Stomach (tissue), 9 donors: ENCODE data around the gene DNAJC3. TPM values are rescaled to one million over a fixed set of nuclear protein-coding genes. Genes with fewer than 3 reads are reported as not detected.

Source experiments
- DNase-seq, 2 donors: peaks; one replicate each; pipeline versions ENCODE4 v3.0.0 to v3.0.0-alpha.2; 2013 to 2019
- H3K27ac ChIP-seq, 5 donors: fragments of 200-600 bp in 4 of 5; sonication (generic) in 4 of 5; one replicate each; pipeline ENCODE4 v1.5.1; 2013 to 2019; ENCODE audit warnings: mild to moderate bottlenecking in 1 of 5, moderate library complexity in 1 of 5
- H3K27me3 ChIP-seq, 3 donors: fragments of 200-600 bp; sonication (generic); one replicate each; pipeline ENCODE4 v1.5.1; 2017 to 2019; ENCODE audit warnings: mixed run types in 1 of 3
- H3K36me3 ChIP-seq, 4 donors: fragments of 200-600 bp; sonication (generic); 1 replicate in 3 of 4; 2 replicates in 1 of 4; pipeline ENCODE4 v1.5.1; 2016 to 2019
- H3K4me1 ChIP-seq, 4 donors: fragments of 200-600 bp; sonication (generic); one replicate each; pipeline ENCODE4 v1.5.1; 2016 to 2019
- H3K4me3 ChIP-seq, 4 donors: fragments of 200-600 bp; sonication (generic) in 3 of 4; one replicate each; pipeline ENCODE4 v1.5.1; 2016 to 2019; ENCODE audit warnings: mild to moderate bottlenecking in 1 of 4
- H3K9me3 ChIP-seq, 4 donors: fragments of 200-600 bp; sonication (generic); one replicate each; pipeline ENCODE4 v1.5.1; 2016 to 2019
- CTCF ChIP-seq, 7 experiments: fragments of 450-650 bp in 4 of 7; fragments of 200-600 bp in 3 of 7; sonication (generic) in 3 of 7; IDR thresholded peaks; one replicate each; pipeline ENCODE4 v1.5.1; 2016 to 2019; ENCODE audit warnings: antibody characterized with exemption in 7 of 7, control low read depth in 2 of 7, mild to moderate bottlenecking in 1 of 7
- EP300 ChIP-seq: sonication (generic); formaldehyde crosslinking; IDR thresholded peaks from one replicate; pipeline ENCODE4 v1.6.1; 2017; ENCODE audit warnings: antibody characterized with exemption
- POLR2A ChIP-seq, 4 donors: fragments of 450-650 bp; IDR thresholded peaks; one replicate each; pipeline ENCODE4 v1.6.1; 2016; ENCODE audit warnings: antibody characterized with exemption in 4 of 4, control low read depth in 2 of 4, mild to moderate bottlenecking in 1 of 4, moderate library complexity in 1 of 4
- POLR2AphosphoS5 ChIP-seq, 3 donors: sonication (generic); formaldehyde crosslinking; IDR thresholded peaks; one replicate each; pipeline ENCODE4 v1.6.1; 2016; ENCODE audit warnings: antibody characterized with exemption in 3 of 3
- WGBS, 5 donors: extraction: QIAGEN DNeasy Blood & Tissue Kit in 3 of 5; methylation state at CpG; one replicate each; pipeline versions ENCODE4 v1.1.5 to v1.1.7; 2013 to 2018; 5-methylcytosine and 5-hydroxymethylcytosine counted together
- intact Hi-C: fragments of 100-400 bp; cut with DNase I; formaldehyde crosslinking; loops from one replicate; pipeline ENCODE4 v1.15.1; 2023; ENCODE audit warnings: low total_unique reads
- polyA plus RNA-seq, 3 donors: library from polyadenylated mRNA; stranded (reverse); fragments of 200-250 nt; gene quantifications; one replicate each; pipeline ENCODE4 v1.2.3, GENCODE V29; 2013
- total RNA-seq, 5 donors: library from RNA; depleted of rRNA; stranded (reverse); fragments of >200 nt; gene quantifications; one replicate each; pipeline versions ENCODE4 v1.1.0 to v1.2.3, GENCODE V29; 2014 to 2016
- donor health status: healthy with polysubstance abuse.
- donor health status: Bipolar disorder and iron deficiency.
- donor health status: healthy.

The DNAJC3 gene
- total and polyA plus RNA-seq, 8 donors, result 6.3 to 102 (median 11.9) TPM

GRCh38 chr13:95716231-95716630, 39.3 kb downstream of the DNAJC3 start:
- intact Hi-C loops, result no loop called here
- Histone ChIP-seq H3K4me3 (no peak overlapping the region), H3K9me3 (peaks cover 0 to 10% (median 6%) of the 10 kb centered on the region in 4 donors), H3K27me3 (no peaks in the 10 kb centered on the region), H3K27ac (no peak overlapping the region), H3K36me3 (peaks cover 6 to 40% (median 36%) of the 10 kb centered on the region in 4 donors), H3K4me1 (peaks cover 0 to 7% (median 0%) of the 10 kb centered on the region in 4 donors)
- no peak for DNase-seq
- 91 to 99% (median 96%) methylated on average over 11 of the region's 11 CpGs for WGBS, 5 donors
- TF ChIP-seq EP300 (no peak), POLR2A (IDR thresholded peaks at IDR 0.05) (no peak), CTCF (IDR thresholded peaks at IDR 0.05) (no peak), POLR2AphosphoS5 (IDR thresholded peaks at IDR 0.05) (no peak)

GRCh38 chr13:95722241-95722640, 45.3 kb downstream of the DNAJC3 start:
- no peak for DNase-seq
- 79 to 95% (median 89%) methylated on average over 1 of the region's 1 CpG for WGBS, 5 donors
- H3K27me3 ChIP-seq, result no peaks in the 10 kb centered on the region
- peaks cover 0 to 34% (median 21%) of the 10 kb centered on the region in 4 donors for H3K36me3 ChIP-seq
- no peak overlapping the region for H3K27ac ChIP-seq
- no peak for TF ChIP-seq POLR2A (IDR thresholded peaks at IDR 0.05)
- TF ChIP-seq EP300, result no peak
- TF ChIP-seq POLR2AphosphoS5 (IDR thresholded peaks at IDR 0.05), result no peak
- no peak for TF ChIP-seq CTCF (IDR thresholded peaks at IDR 0.05)
- intact Hi-C loops, result no loop called here
- H3K9me3 ChIP-seq, result no peaks in the 10 kb centered on the region
- no peak overlapping the region for H3K4me3 ChIP-seq
- H3K4me1 ChIP-seq, result peaks cover 0 to 7% (median 0%) of the 10 kb centered on the region in 4 donors

GRCh38 chr13:95723438-95723837, 46.5 kb downstream of the DNAJC3 start:
- peaks cover 0 to 29% (median 19%) of the 10 kb centered on the region in 4 donors for H3K36me3 ChIP-seq
- H3K9me3 ChIP-seq, result no peaks in the 10 kb centered on the region
- no peak overlapping the region for H3K27ac ChIP-seq
- no peak overlapping the region for H3K4me3 ChIP-seq
- WGBS, 5 donors, result 95 to 100% (median 96%) methylated on average over 1 of the region's 1 CpG
- no peak for DNase-seq
- peaks cover 0 to 8% (median 3%) of the 10 kb centered on the region in 4 donors for H3K4me1 ChIP-seq
- intact Hi-C loops, result no loop called here
- no peaks in the 10 kb centered on the region for H3K27me3 ChIP-seq
- TF ChIP-seq POLR2A (IDR thresholded peaks at IDR 0.05), result no peak
- no peak for TF ChIP-seq EP300
- TF ChIP-seq CTCF (IDR thresholded peaks at IDR 0.05), result no peak
- TF ChIP-seq POLR2AphosphoS5 (IDR thresholded peaks at IDR 0.05), result no peak

GRCh38 chr13:95724252-95724651, 47.3 kb downstream of the DNAJC3 start:
- no peak for TF ChIP-seq POLR2AphosphoS5 (IDR thresholded peaks at IDR 0.05)
- TF ChIP-seq POLR2A (IDR thresholded peaks at IDR 0.05), result no peak
- TF ChIP-seq CTCF (IDR thresholded peaks at IDR 0.05), result no peak
- TF ChIP-seq EP300, result no peak
- peaks cover 0 to 8% (median 3%) of the 10 kb centered on the region in 4 donors for H3K4me1 ChIP-seq
- DNase-seq, result no peak

More at GRCh38 chr13:95724252-95724651, 47.3 kb downstream of the DNAJC3 start:
- WGBS, 5 donors, result 94 to 98% (median 97%) methylated on average over 3 of the region's 3 CpGs
- Histone ChIP-seq H3K27me3 (no peaks in the 10 kb centered on the region), H3K4me3 (no peak overlapping the region), H3K27ac (no peak overlapping the region), H3K36me3 (peaks cover 0 to 25% (median 16%) of the 10 kb centered on the region in 4 donors), H3K9me3 (no peaks in the 10 kb centered on the region)
- intact Hi-C loops, result no loop called here
